Measurements from ENCODE around the gene TMEM140.

- TF ChIP-seq CTCF (IDR thresholded peaks at IDR 0.05) (no peak), POLR2A (IDR thresholded peaks at IDR 0.05) (no peak)
Observed at GRCh38 chr7:135181929-135182678, 34.2 kb downstream of the TMEM140 start.
